Measurements from ENCODE around the gene HYOU1.
"Not testable (repeated sequence)": the region's sequence is repeated elsewhere in the genome, so short reads cannot be mapped to it uniquely, and the experiment has no call there.

HYOU1 gene

GRCh38 chr11:119085437-119085847 lies 28.4 kb upstream of the HYOU1 start:
- DNase-seq (ENCODE audit: extremely low read depth in 1 of 2, low read depth in 1 of 2), result peak in 1 of 2 donors; percentile 26

- peak; percentile 74 to 86 for DNase-seq (ENCODE audit: extremely low read depth in 1 of 2, low read depth in 1 of 2)
These were observed 27.8 kb upstream of the HYOU1 start, which contains the start of gene HMBS for GRCh38 chr11:119084663-119085436. TSS of gene HMBS (plus strand) at chr11:119084881. CDS start at chr11:119085034, 153 bp downstream.

DNA sequence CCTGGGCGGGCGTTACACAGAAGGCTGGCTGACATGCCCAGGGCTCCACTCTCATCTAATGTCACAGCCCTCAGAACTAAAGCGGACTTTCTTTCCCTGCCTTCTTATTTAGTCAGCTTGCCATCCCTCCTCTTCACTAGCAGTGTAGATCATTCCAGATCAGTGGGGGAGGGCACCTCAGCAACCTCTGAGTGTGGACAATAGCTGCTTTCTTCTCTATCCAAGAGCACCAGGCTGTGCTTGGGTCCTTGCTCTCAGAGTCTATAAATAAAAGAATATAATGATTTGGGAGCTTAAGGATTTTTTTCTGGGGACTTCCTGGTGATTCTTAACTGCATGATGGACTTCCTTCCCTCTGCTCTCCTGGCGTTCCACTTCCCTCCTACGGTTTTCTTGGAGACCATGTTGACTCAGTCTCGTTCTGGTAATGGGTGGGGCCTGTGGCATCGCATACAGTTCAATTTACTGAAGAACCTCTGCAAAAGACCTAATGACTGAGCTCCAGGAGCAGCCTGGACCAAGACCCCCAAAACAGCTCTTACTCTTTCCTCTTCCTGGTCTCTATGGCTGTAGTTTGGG lies 24.8 kb upstream of the HYOU1 start:
- DNase-seq (ENCODE audit: extremely low read depth in 1 of 2, low read depth in 1 of 2), result no peak

DNA sequence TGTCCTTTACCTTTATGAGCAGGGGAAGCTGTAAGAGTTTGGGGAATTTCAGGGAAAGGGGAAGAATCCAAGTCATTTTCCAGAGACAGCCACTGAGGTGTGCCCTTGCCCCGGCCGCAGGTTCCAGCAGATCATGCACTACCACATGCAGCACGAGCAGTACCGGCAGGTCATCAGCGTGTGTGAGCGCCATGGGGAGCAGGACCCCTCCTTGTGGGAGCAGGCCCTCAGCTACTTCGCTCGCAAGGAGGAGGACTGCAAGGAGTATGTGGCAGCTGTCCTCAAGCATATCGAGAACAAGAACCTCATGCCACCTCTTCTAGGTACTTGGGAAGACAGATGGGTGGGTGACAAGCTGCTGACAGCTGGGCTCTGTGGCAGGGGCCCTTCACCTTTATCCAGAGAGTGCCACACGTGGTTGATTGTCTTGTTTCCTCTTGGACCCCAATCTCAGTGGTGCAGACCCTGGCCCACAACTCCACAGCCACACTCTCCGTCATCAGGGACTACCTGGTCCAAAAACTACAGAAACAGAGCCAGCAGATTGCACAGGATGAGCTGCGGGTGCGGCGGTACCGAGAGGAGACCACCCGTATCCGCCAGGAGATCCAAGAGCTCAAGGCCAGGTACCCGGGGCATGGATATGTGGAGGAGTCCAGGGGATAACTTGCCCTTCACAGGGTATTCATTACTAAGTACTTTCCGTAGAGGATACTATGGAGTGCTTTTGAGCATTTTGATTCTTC lies 21.8 kb upstream of the HYOU1 start:
- DNase-seq (ENCODE audit: extremely low read depth in 1 of 2, low read depth in 1 of 2), result no peak

DNA sequence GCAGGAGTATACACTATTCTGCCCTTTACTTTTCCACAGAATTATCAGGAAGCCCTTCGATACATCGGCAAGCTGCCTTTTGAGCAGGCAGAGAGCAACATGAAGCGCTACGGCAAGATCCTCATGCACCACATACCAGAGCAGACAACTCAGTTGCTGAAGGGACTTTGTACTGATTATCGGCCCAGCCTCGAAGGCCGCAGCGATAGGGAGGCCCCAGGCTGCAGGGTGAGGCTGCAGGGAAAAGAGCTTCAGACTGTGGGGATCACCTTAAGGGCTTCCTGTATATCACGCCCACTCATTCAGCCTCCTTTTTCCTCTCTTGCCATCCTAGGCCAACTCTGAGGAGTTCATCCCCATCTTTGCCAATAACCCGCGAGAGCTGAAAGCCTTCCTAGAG lies 20.8 kb upstream of the HYOU1 start:
- DNase-seq (ENCODE audit: extremely low read depth in 1 of 2, low read depth in 1 of 2), result no peak

GRCh38 chr11:119067371-119068222 lies 10.6 kb upstream of the HYOU1 start, which contains the start of gene VPS11:
TSS of gene VPS11 (plus strand) at chr11:119067818. CDS start at chr11:119067824, 6 bp downstream.
- peak; percentile 91 to 98 for DNase-seq (ENCODE audit: extremely low read depth in 1 of 2, low read depth in 1 of 2)

- no peak for DNase-seq (ENCODE audit: extremely low read depth in 1 of 2, low read depth in 1 of 2)
These were observed 8.4 kb upstream of the HYOU1 start for GRCh38 chr11:119065369-119065768.

DNA sequence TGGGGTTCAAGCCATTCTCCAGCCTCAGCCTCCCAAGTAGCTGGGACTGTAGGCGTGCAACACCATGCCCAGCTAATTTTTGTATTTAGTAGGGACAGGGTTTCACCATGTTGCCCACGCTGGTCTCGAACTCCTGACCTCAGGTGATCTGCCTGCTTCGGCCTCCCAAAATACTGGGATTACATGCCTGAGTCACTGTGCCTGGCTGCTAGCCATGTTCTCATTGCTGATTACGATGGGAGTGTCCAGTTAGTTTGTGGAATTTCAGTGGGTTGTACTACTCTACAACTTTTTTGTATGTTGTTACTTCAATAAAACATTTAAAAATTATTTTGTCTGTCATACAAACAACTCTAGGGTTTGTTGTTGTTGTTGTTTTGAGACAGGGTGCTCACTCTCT lies 5.8 kb upstream of the HYOU1 start:
- DNase-seq (ENCODE audit: extremely low read depth in 1 of 2, low read depth in 1 of 2), result no peak

- no peak for DNase-seq (ENCODE audit: extremely low read depth in 1 of 2, low read depth in 1 of 2)
These were observed 4.3 kb upstream of the HYOU1 start for GRCh38 chr11:119061256-119061655.

- DNase-seq (ENCODE audit: extremely low read depth in 1 of 2, low read depth in 1 of 2), result not testable (repeated sequence)
These were observed 2.1 kb upstream of the HYOU1 start for GRCh38 chr11:119059128-119059527.

DNA sequence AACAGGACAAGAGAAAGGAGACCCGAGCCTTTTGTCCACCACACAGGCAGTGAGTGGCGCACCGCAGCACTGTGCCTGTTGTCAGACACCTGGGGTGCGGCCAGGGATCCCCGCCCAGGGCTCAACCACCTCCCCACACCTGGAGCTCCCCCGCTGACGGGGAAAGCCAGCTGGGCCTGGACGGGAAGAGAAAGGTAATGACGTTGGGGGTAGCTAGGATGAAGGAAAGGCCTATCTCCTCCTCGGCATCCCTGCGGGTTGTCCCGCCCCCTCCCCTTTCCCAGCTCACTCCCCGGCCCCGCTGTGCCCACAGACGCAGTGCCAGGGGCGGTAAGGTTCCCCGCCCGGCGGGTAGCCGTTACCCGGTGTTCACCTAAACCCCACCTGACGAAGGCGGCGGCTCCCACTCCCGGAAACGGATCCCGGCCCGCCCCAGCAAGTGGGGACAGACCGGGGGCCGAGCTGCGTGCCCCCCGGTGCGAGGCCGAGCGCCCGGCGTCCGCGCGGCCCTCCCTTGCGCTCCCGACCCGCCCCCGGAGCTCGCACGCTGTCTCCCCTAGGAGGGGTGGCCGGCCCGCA lies 495 bp downstream of the HYOU1 start:
- peak in 1 of 2 donors; percentile 11 for DNase-seq (ENCODE audit: extremely low read depth in 1 of 2, low read depth in 1 of 2)

GRCh38 chr11:119055901-119056300 lies 1.1 kb downstream of the HYOU1 start:
- no peak for DNase-seq (ENCODE audit: extremely low read depth in 1 of 2, low read depth in 1 of 2)

GRCh38 chr11:119054418-119054817 lies 2.6 kb downstream of the HYOU1 start:
- no peak for DNase-seq (ENCODE audit: extremely low read depth in 1 of 2, low read depth in 1 of 2)

- no peak for DNase-seq (ENCODE audit: extremely low read depth in 1 of 2, low read depth in 1 of 2)
These were observed 4.7 kb downstream of the HYOU1 start for GRCh38 chr11:119052163-119052814.

- DNase-seq (ENCODE audit: extremely low read depth in 1 of 2, low read depth in 1 of 2), result no peak
These were observed 5.4 kb downstream of the HYOU1 start for GRCh38 chr11:119051440-119052162.

- no peak for DNase-seq (ENCODE audit: extremely low read depth in 1 of 2, low read depth in 1 of 2)
These were observed 7.9 kb downstream of the HYOU1 start for GRCh38 chr11:119049081-119049480.

- DNase-seq (ENCODE audit: extremely low read depth in 1 of 2, low read depth in 1 of 2), result no peak
These were observed 8.4 kb downstream of the HYOU1 start for GRCh38 chr11:119048644-119049043.

DNA sequence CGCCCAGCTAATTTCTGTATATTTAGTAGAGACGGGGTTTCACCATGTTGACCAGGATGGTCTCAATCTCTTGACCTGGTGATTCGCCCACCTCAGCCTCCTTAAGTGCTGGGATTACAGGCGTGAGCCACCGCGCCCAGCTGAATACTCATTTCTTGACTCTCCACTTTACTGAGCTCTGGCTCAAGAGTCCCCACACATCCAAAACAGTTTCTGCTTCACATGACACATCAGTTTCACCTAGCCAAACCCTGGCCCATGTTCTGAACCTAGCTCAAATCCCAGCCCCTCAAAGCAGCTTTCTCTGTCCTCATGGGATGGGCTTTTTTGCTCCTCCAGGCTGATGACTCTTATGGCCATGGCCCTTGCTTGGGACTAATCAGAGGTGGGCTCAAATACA lies 9.8 kb downstream of the HYOU1 start:
- no peak for DNase-seq (ENCODE audit: extremely low read depth in 1 of 2, low read depth in 1 of 2)

GRCh38 chr11:119046489-119046888 lies 10.5 kb downstream of the HYOU1 start:
- no peak for DNase-seq (ENCODE audit: extremely low read depth in 1 of 2, low read depth in 1 of 2)
